Liver (tissue), 9 donors: Measurements from ENCODE around the gene CDC5L. TPM values are rescaled to one million over a fixed set of nuclear protein-coding genes. Genes with fewer than 3 reads are reported as not detected.

ENCODE experiments used
- DNase-seq: peaks from one replicate; pipeline ENCODE4 v3.0.0-alpha.2; 2017; ENCODE audit warnings: low spot score
- H3K27ac ChIP-seq, 2 donors: one replicate each; pipeline ENCODE4 v1.7.0; 2013; ENCODE audit warnings: inconsistent platforms in 2 of 2, low read length in 2 of 2, control low read depth in 1 of 2, low read depth in 1 of 2, mild to moderate bottlenecking in 1 of 2
- H3K27me3 ChIP-seq, 4 donors: one replicate each; pipeline versions ENCODE4 v1.6.1 to v1.7.0; 2013; ENCODE audit warnings: low read length in 3 of 4, inconsistent platforms in 1 of 4, mild to moderate bottlenecking in 1 of 4, moderate library complexity in 1 of 4; ENCODE audit not compliant: control insufficient read depth in 4 of 4, insufficient read depth in 4 of 4
- H3K36me3 ChIP-seq, 4 donors: one replicate each; pipeline versions ENCODE4 v1.6.1 to v1.7.0; 2013; ENCODE audit warnings: low read length in 3 of 4, mild to moderate bottlenecking in 3 of 4, low read depth in 1 of 4, moderate library complexity in 1 of 4; ENCODE audit not compliant: control insufficient read depth in 4 of 4, insufficient read depth in 3 of 4
- H3K4me1 ChIP-seq, 4 donors: one replicate each; pipeline versions ENCODE4 v1.6.1 to v1.7.0; 2013; ENCODE audit warnings: low read length in 3 of 4, mild to moderate bottlenecking in 3 of 4, moderate library complexity in 1 of 4; ENCODE audit not compliant: control insufficient read depth in 4 of 4, insufficient read depth in 4 of 4
- H3K4me3 ChIP-seq, 3 donors: one replicate each; pipeline versions ENCODE4 v1.6.1 to v1.7.0; 2013; ENCODE audit warnings: low read length in 3 of 3, control low read depth in 1 of 3, low read depth in 1 of 3, mild to moderate bottlenecking in 1 of 3
- H3K9ac ChIP-seq, 2 donors: one replicate each; pipeline ENCODE4 v1.7.0; 2013; ENCODE audit warnings: low read length in 2 of 2, mild to moderate bottlenecking in 2 of 2, moderate library complexity in 2 of 2, control low read depth in 1 of 2, low read depth in 1 of 2
- H3K9me3 ChIP-seq, 4 donors: one replicate each; pipeline versions ENCODE4 v1.6.1 to v1.7.0; 2013; ENCODE audit warnings: low read length in 3 of 4; ENCODE audit not compliant: control insufficient read depth in 4 of 4
- CTCF ChIP-seq: fragments of 150-350 bp; IDR thresholded peaks from 2 replicates; pipeline ENCODE4 v1.5.1; 2017; ENCODE audit warnings: improper control_type of control experiment, low read depth, low read length; ENCODE audit not compliant: missing input control
- EGR1 ChIP-seq, 2 donors: IDR thresholded peaks; 2 replicates each; pipeline ENCODE4 v1.6.1; 2016 to 2018; ENCODE audit warnings: antibody characterized with exemption in 2 of 2, low read depth in 2 of 2
- FOXA1 ChIP-seq: IDR thresholded peaks from 2 replicates; pipeline ENCODE4 v1.6.1; 2016; ENCODE audit warnings: antibody characterized with exemption
- GABPA ChIP-seq, 2 donors: IDR thresholded peaks in 1 of 2; conservative IDR thresholded peaks in 1 of 2; 2 replicates each; pipeline ENCODE4 v1.6.1; 2016; ENCODE audit warnings: antibody characterized with exemption in 2 of 2, mild to moderate bottlenecking in 1 of 2, moderate library complexity in 1 of 2
- HNF4A ChIP-seq, 2 donors: conservative IDR thresholded peaks; 2 replicates each; pipeline ENCODE4 v1.6.1; 2016; ENCODE audit warnings: antibody characterized with exemption in 2 of 2, mild to moderate bottlenecking in 2 of 2
- HNF4G ChIP-seq: IDR thresholded peaks from 2 replicates; pipeline ENCODE4 v1.6.1; 2016; ENCODE audit warnings: antibody characterized with exemption
- MAX ChIP-seq: IDR thresholded peaks from 2 replicates; pipeline ENCODE4 v1.6.1; 2016; ENCODE audit warnings: antibody characterized with exemption
- NR2F2 ChIP-seq: IDR thresholded peaks from 2 replicates; pipeline ENCODE4 v1.6.1; 2016; ENCODE audit warnings: antibody characterized with exemption
- RAD21 ChIP-seq, 2 donors: IDR thresholded peaks; 2 replicates each; pipeline ENCODE4 v1.6.1; 2016; ENCODE audit warnings: antibody characterized with exemption in 2 of 2, mild to moderate bottlenecking in 2 of 2
- REST ChIP-seq: IDR thresholded peaks from 2 replicates; pipeline ENCODE4 v1.6.1; 2016; ENCODE audit warnings: antibody characterized with exemption, mild to moderate bottlenecking
- RXRA ChIP-seq, 2 donors: IDR thresholded peaks; 2 replicates each; pipeline ENCODE4 v1.6.1; 2017 to 2018; ENCODE audit warnings: antibody characterized with exemption in 2 of 2, mild to moderate bottlenecking in 1 of 2
- SP1 ChIP-seq: IDR thresholded peaks from 2 replicates; pipeline ENCODE4 v1.6.1; 2018; ENCODE audit warnings: antibody characterized with exemption, mild to moderate bottlenecking
- TAF1 ChIP-seq: conservative IDR thresholded peaks from 2 replicates; pipeline ENCODE4 v1.6.1; 2016; ENCODE audit warnings: antibody characterized with exemption, mild to moderate bottlenecking
- YY1 ChIP-seq: IDR thresholded peaks from 2 replicates; pipeline ENCODE4 v1.6.1; 2016; ENCODE audit warnings: antibody characterized with exemption, mild to moderate bottlenecking
- ZBTB33 ChIP-seq: IDR thresholded peaks from 2 replicates; pipeline ENCODE4 v1.6.1; 2016; ENCODE audit warnings: antibody characterized with exemption
- WGBS: extraction: QIAGEN DNeasy Blood & Tissue Kit; methylation state at CpG from one replicate; pipeline ENCODE4 v1.1.7; 2013; 5-methylcytosine and 5-hydroxymethylcytosine counted together
- polyA plus RNA-seq, 2 donors: library from polyadenylated mRNA; stranded (reverse) in 1 of 2; unstranded in 1 of 2; fragments of 200-250 nt in 1 of 2; fragments of >200 nt in 1 of 2; fragmentation: Nextera tagmentation in 1 of 2; extraction: Ambion mirVana in 1 of 2; gene quantifications; one replicate each; pipeline versions ENCODE4 v1.2.1 to v1.2.3, GENCODE V29; 2013 to 2015
- total RNA-seq, 2 donors: library from RNA; depleted of rRNA; stranded (reverse); fragments of >200 nt; gene quantifications; one replicate each; pipeline ENCODE4 v1.2.3, GENCODE V29; 2014
- TF ChIP-seq, protein P1 (sequence below): IDR thresholded peaks from 2 replicates; pipeline ENCODE4 v1.6.1; 2016; ENCODE audit warnings: antibody characterized with exemption
- donor health status: healthy.
- donor health status: healthy.
- donor health status: healthy.
- donor health status: healthy.
- donor health status: healthy.

CDC5L gene
- total and polyA plus RNA-seq, 4 donors, result 5.4 to 12.3 (median 11.0) TPM

DNA sequence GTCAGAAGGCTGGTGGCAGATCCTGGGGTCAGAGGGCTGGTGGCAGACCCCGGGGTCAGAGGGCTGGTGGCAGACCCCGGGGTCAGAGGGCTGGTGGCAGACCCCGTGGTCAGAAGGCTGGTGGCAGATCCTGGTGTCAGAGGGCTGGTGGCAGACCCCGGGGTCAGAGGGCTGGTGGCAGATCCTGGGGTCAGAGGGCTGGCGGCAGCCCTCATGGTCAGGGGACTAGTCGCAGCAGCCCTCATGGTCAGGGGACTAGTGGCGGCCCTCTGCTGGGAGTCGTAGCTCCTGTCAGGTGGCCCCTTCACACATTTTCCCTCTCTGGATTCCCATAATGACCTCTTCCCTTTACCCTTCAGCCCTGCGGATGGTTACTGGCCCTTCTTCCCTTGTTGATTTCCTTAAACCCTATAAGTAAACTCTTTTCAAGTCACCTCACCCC, 86.7 kb downstream of the CDC5L start:
- TF ChIP-seq NR2F2 (peak; percentile 75), TAF1 (no peak), GABPA (IDR thresholded peaks at IDR 0.05 in 1 of 2, conservative IDR thresholded peaks at IDR 0.05 in 1 of 2) (no peak), HNF4G (no peak)
- Histone ChIP-seq H3K4me1 (no peaks in the 10 kb centered on the region), H3K27me3 (no peaks in the 10 kb centered on the region), H3K27ac (no peak overlapping the region), H3K36me3 (no peaks in the 10 kb centered on the region), H3K4me3 (no peak overlapping the region), H3K9me3 (no peaks in the 10 kb centered on the region), H3K9ac (no peak overlapping the region)
- no peak for DNase-seq
- 78% methylated on average over 9 of the region's 9 CpGs for WGBS

- Histone ChIP-seq H3K4me3 (no peak overlapping the region), H3K27ac (no peak overlapping the region), H3K27me3 (no peaks in the 10 kb centered on the region), H3K4me1 (no peaks in the 10 kb centered on the region), H3K9ac (no peak overlapping the region), H3K36me3 (no peaks in the 10 kb centered on the region), H3K9me3 (no peaks in the 10 kb centered on the region)
- no peak for DNase-seq
- 39% methylated on average over 1 of the region's 1 CpG for WGBS
- TF ChIP-seq, protein P1, sequence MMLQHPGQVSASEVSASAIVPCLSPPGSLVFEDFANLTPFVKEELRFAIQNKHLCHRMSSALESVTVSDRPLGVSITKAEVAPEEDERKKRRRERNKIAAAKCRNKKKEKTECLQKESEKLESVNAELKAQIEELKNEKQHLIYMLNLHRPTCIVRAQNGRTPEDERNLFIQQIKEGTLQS, result no peak
Observed at GRCh38 chr6:44474643-44475042, 87.1 kb downstream of the CDC5L start.

GRCh38 chr6:44475417-44475778, 87.9 kb downstream of the CDC5L start:
- Histone ChIP-seq H3K4me3 (no peak overlapping the region), H3K36me3 (no peaks in the 10 kb centered on the region), H3K9ac (no peak overlapping the region), H3K27ac (no peak overlapping the region), H3K27me3 (no peaks in the 10 kb centered on the region), H3K4me1 (no peaks in the 10 kb centered on the region), H3K9me3 (no peaks in the 10 kb centered on the region)
- WGBS, result 24% methylated on average over 6 of the region's 6 CpGs
- DNase-seq, result peak; percentile 45
- no peak for TF ChIP-seq FOXA1
- TF ChIP-seq, protein P1, result no peak
- no peak for TF ChIP-seq YY1
- no peak for TF ChIP-seq TAF1
- TF ChIP-seq RAD21 (IDR thresholded peaks at IDR 0.05), result no peak
- TF ChIP-seq GABPA (IDR thresholded peaks at IDR 0.05 in 1 of 2, conservative IDR thresholded peaks at IDR 0.05 in 1 of 2), result no peak
- no peak for TF ChIP-seq REST
- TF ChIP-seq MAX, result no peak
- no peak for TF ChIP-seq CTCF
- no peak for TF ChIP-seq ZBTB33
- no peak for TF ChIP-seq RXRA (IDR thresholded peaks at IDR 0.05)
- TF ChIP-seq HNF4A (conservative IDR thresholded peaks at IDR 0.05), result no peak
- no peak for TF ChIP-seq SP1
- TF ChIP-seq EGR1 (IDR thresholded peaks at IDR 0.05; ENCODE audit: low read depth in 2 of 2), result no peak
